EL (cell line): Measurements from ENCODE around the gene INPP4A.

ENCODE experiments used
- DNase-seq: peaks from one replicate; pipeline ENCODE4 v3.0.0-alpha.2; 2016

The INPP4A gene

GRCh38 chr2:98478088-98478551 is 33.5 kb downstream of the INPP4A start:
- no peak for DNase-seq

- DNase-seq: no peak
Measured at GRCh38 chr2:98478907-98479306, 34.2 kb downstream of the INPP4A start.

- no peak for DNase-seq
Measured at GRCh38 chr2:98479371-98479770, 34.7 kb downstream of the INPP4A start.

- DNase-seq: peak; percentile 71
Measured at GRCh38 chr2:98479959-98480524, 35.4 kb downstream of the INPP4A start.

GRCh38 chr2:98480598-98480997 is 35.9 kb downstream of the INPP4A start:
- no peak for DNase-seq

GRCh38 chr2:98482362-98482761 is 37.7 kb downstream of the INPP4A start:
- no peak for DNase-seq

- no peak for DNase-seq
Measured at GRCh38 chr2:98483257-98483861, 38.7 kb downstream of the INPP4A start.

- DNase-seq: no peak
Measured at GRCh38 chr2:98484121-98484557, 39.5 kb downstream of the INPP4A start.

- DNase-seq: no peak
Measured at GRCh38 chr2:98484652-98485452, 40.2 kb downstream of the INPP4A start.

GRCh38 chr2:98485453-98485755 is 40.7 kb downstream of the INPP4A start:
- no peak for DNase-seq

- no peak for DNase-seq
Measured at GRCh38 chr2:98486374-98486981, 41.8 kb downstream of the INPP4A start.

- no peak for DNase-seq
Measured at GRCh38 chr2:98487101-98487805, 42.6 kb downstream of the INPP4A start.

- peak; percentile 18 for DNase-seq
Measured at GRCh38 chr2:98487806-98488189, 43.1 kb downstream of the INPP4A start.

GRCh38 chr2:98488252-98488651 is 43.6 kb downstream of the INPP4A start:
- DNase-seq: no peak

- no peak for DNase-seq
Measured at GRCh38 chr2:98489486-98489885, 44.8 kb downstream of the INPP4A start.

- DNase-seq: no peak
Measured at GRCh38 chr2:98489971-98490962, 45.6 kb downstream of the INPP4A start.

GRCh38 chr2:98492441-98492840 is 47.8 kb downstream of the INPP4A start:
- DNase-seq: no peak

GRCh38 chr2:98494699-98495098 is 50.0 kb downstream of the INPP4A start:
- DNase-seq: no peak

- no peak for DNase-seq
Measured at GRCh38 chr2:98496750-98497493, 52.3 kb downstream of the INPP4A start.

- DNase-seq: no peak
Measured at GRCh38 chr2:98498703-98499440, 54.2 kb downstream of the INPP4A start.
